K562 (cell line): ENCODE data around the gene NAV2. TPM values are rescaled to one million over a fixed set of nuclear protein-coding genes. Genes with fewer than 3 reads are reported as not detected.

Experiments used
- BACH1 ChIP-seq: fragments of 200-800 bp; sonication (Bioruptor generic); IDR thresholded peaks from 2 replicates; pipeline ENCODE4 v1.6.1; 2016; ENCODE audit warnings: missing genetic modification characterization, missing compliant biosample characterization
- FOXA1 ChIP-seq: fragments of 450-650 bp; IDR thresholded peaks from 2 replicates; pipeline ENCODE4 v1.6.1; 2016; ENCODE audit warnings: mild to moderate bottlenecking, borderline replicate concordance
- FOXJ3 ChIP-seq: sonication (generic); formaldehyde crosslinking; IDR thresholded peaks from 2 replicates; pipeline ENCODE4 v1.4.0; 2020; ENCODE audit warnings: mild to moderate bottlenecking, missing genetic modification reagents
- GABPA ChIP-seq: fragments of 200-800 bp; sonication (Bioruptor generic); conservative IDR thresholded peaks from 2 replicates; pipeline ENCODE4 v1.6.1; 2016; ENCODE audit warnings: low read depth, missing genetic modification characterization, missing compliant biosample characterization
- HDAC1 ChIP-seq, 2 experiments: fragments of 450-650 bp; IDR thresholded peaks; 2 replicates each; pipeline ENCODE4 v1.6.1; 2016 to 2017; ENCODE audit warnings: inconsistent platforms in 1 of 2, mild to moderate bottlenecking in 1 of 2, moderate library complexity in 1 of 2
- HMGN3 ChIP-seq: IDR thresholded peaks from 2 replicates; pipeline ENCODE4 v1.6.1; 2011; ENCODE audit warnings: borderline replicate concordance, low read depth, mild to moderate bottlenecking, mixed read lengths, low read length; ENCODE audit not compliant: insufficient read length; ENCODE audit errors: extremely low read depth
- HNRNPK ChIP-seq: fragments of 200-400 bp; formaldehyde crosslinking; IDR thresholded peaks from one replicate; pipeline ENCODE4 v1.6.1; 2018; ENCODE audit warnings: mild to moderate bottlenecking, low read depth, low read length; ENCODE audit not compliant: poor library complexity, severe bottlenecking
- MAZ ChIP-seq, 2 experiments: fragments of 450-650 bp in 1 of 2; sonication (generic) in 1 of 2; formaldehyde crosslinking; IDR thresholded peaks in 1 of 2; conservative IDR thresholded peaks in 1 of 2; 2 replicates each; pipeline versions ENCODE4 v1.4.0 to v1.5.0; 2020; ENCODE audit warnings: mild to moderate bottlenecking in 1 of 2, missing genetic modification reagents in 1 of 2
- MCM5 ChIP-seq: fragments of 450-650 bp; IDR thresholded peaks from 2 replicates; pipeline ENCODE4 v1.6.1; 2016; ENCODE audit warnings: low read depth
- NR1H2 ChIP-seq: sonication (generic); formaldehyde crosslinking; IDR thresholded peaks from 2 replicates; pipeline ENCODE4 v1.4.0; 2020; ENCODE audit warnings: mild to moderate bottlenecking, missing genetic modification reagents
- NR3C1 ChIP-seq: sonication (generic); formaldehyde crosslinking; IDR thresholded peaks from 2 replicates; pipeline ENCODE4 v1.8.1; 2022; ENCODE audit warnings: missing genetic modification reagents
- PRPF4 ChIP-seq: fragments of 200-400 bp; formaldehyde crosslinking; IDR thresholded peaks from one replicate; pipeline ENCODE4 v1.6.1; 2017; ENCODE audit warnings: low read length, low read depth, mild to moderate bottlenecking; ENCODE audit not compliant: insufficient read depth, poor library complexity, severe bottlenecking
- RAD21 ChIP-seq, 2 experiments: fragments of 250-450 bp in 1 of 2; fragments of 450-650 bp in 1 of 2; sonication (Bioruptor Pico) in 1 of 2; formaldehyde crosslinking in 1 of 2; IDR thresholded peaks in 1 of 2; conservative IDR thresholded peaks in 1 of 2; 2 replicates each; pipeline versions ENCODE4 v1.4.0 to v1.8.0; 2020 to 2022; ENCODE audit warnings: mild to moderate bottlenecking in 2 of 2, moderate library complexity in 1 of 2
- ZNF174 ChIP-seq: fragments of 250-450 bp; sonication (Bioruptor Pico); IDR thresholded peaks from 2 replicates; pipeline ENCODE4 v1.4.0; 2020; ENCODE audit warnings: mild to moderate bottlenecking
- ZNF347 ChIP-seq: fragments of 450-650 bp; formaldehyde crosslinking; IDR thresholded peaks from 2 replicates; pipeline ENCODE4 v1.4.0; 2020; ENCODE audit warnings: low read depth, mild to moderate bottlenecking, moderate library complexity
- ZNF384 ChIP-seq: IDR thresholded peaks from 2 replicates; pipeline ENCODE4 v1.6.1; 2012; ENCODE audit warnings: low read depth, low read length, improper control_type of control experiment
- ZNF436 ChIP-seq: fragments of 250-450, 450-650 bp; sonication (Bioruptor Pico); formaldehyde crosslinking; IDR thresholded peaks from 2 replicates; pipeline ENCODE4 v1.7.0; 2020; ENCODE audit warnings: mild to moderate bottlenecking
- ZNF696 ChIP-seq: fragments of 250-450 bp; sonication (Bioruptor Pico); conservative IDR thresholded peaks from 2 replicates; pipeline ENCODE4 v1.4.0; 2020; ENCODE audit warnings: mild to moderate bottlenecking, moderate library complexity
- ZNF785 ChIP-seq: fragments of 250-450 bp; sonication (Bioruptor Pico); IDR thresholded peaks from 2 replicates; pipeline ENCODE4 v1.4.0; 2020; ENCODE audit warnings: mild to moderate bottlenecking
- ZNF79 ChIP-seq: fragments of 250-450 bp; sonication (Bioruptor Pico); IDR thresholded peaks from 2 replicates; pipeline ENCODE4 v1.4.0; 2020; ENCODE audit warnings: low read depth, mild to moderate bottlenecking, moderate library complexity
- polyA plus RNA-seq, 8 experiments: library from polyadenylated mRNA; depleted of rRNA in 4 of 8; stranded (reverse) in 5 of 8; unstranded in 3 of 8; fragments of >200 nt; fragmentation: Nextera tagmentation in 2 of 8; fragmentation: Illumina TruSeq in 1 of 8; extraction: Ambion mirVana in 2 of 8; extraction: Trizol in 1 of 8; gene quantifications; 2 replicates each; pipeline versions ENCODE4 v1.2.1 to v1.2.3, GENCODE V29; 2011 to 2014; ENCODE audit warnings: inconsistent platforms in 1 of 8, missing spikeins in 1 of 8
- total RNA-seq, 7 experiments: library from RNA; depleted of rRNA in 6 of 7; stranded (reverse); fragments of >200 nt in 6 of 7; fragmentation: Illumina TruSeq in 2 of 7; extraction: Trizol in 2 of 7; gene quantifications; 2 replicates each; pipeline versions ENCODE4 v1.2.1 to v1.2.3, GENCODE V29; 2011 to 2021; ENCODE audit warnings: low replicate concordance in 1 of 7
- TF ChIP-seq, protein P1 (sequence below): sonication (generic); IDR thresholded peaks from 2 replicates; pipeline ENCODE4 v1.6.1; 2016
- TF ChIP-seq, protein P2 (sequence below): IDR thresholded peaks from 2 replicates; pipeline ENCODE4 v1.6.1; 2011; ENCODE audit warnings: borderline replicate concordance, low read depth, mild to moderate bottlenecking, moderate library complexity, low read length; ENCODE audit not compliant: insufficient read depth, poor library complexity, severe bottlenecking
- TF ChIP-seq, protein P3 (sequence below): sonication (generic); formaldehyde crosslinking; IDR thresholded peaks from 2 replicates; pipeline ENCODE4 v1.8.0; 2022; ENCODE audit warnings: mild to moderate bottlenecking, missing genetic modification reagents

The NAV2 gene
- total and polyA plus RNA-seq, 9 of the 15 experiments (the other 6 are each of a cell fraction or from before 2014, with no cell fraction given) = 0.03 to 0.35 (median 0.05) TPM

DNA sequence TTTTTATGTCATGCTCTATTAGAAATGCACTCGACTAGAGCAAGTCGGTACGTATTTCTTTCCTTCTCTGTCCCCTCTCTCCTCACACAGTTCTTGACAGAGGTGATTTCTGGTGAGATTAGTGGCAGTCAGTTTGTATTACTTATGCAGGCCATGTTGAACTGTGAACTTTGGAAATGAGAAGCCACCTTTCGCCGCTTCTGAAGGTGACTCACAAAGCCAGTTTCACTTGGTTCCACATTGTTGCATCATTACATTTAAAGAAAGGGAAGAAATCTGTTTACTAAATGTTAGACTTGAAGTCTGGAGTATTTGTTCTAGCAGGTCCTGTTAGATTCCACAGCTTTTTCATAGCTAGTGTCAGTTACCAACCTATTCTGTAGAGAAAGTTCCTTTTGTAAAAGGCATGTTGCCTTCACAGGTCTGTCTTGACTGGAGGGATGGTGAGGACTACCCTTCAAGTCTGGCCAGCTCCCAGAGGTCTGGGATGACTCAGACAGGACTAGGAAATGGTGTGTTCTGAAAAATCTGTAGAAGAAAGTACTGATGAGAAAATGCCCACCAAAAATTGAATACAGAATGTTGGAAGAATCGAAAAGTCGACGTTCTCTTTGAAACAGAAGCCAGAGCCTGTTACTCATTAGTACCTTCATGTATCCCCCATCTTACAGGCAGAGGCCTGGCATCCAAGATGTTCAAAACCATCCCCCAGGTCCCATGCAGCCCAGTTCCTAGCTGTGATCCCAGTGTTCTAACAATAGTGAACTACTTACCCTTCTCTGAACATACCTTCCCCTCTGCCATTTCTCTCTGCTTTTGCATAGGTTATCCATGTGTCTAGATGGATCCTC lies 266.3 kb downstream of the NAV2 start (continued):
- peak; percentile 54 for TF ChIP-seq GABPA (tag)
- no peak for TF ChIP-seq NR3C1 (CRISPR knock-in tag)
- TF ChIP-seq ZNF174 (CRISPR knock-in tag) = no peak
- no peak for TF ChIP-seq FOXJ3
- TF ChIP-seq ZNF696 (CRISPR knock-in tag) = no peak
- no peak for TF ChIP-seq ZNF384
- TF ChIP-seq, protein P1, sequence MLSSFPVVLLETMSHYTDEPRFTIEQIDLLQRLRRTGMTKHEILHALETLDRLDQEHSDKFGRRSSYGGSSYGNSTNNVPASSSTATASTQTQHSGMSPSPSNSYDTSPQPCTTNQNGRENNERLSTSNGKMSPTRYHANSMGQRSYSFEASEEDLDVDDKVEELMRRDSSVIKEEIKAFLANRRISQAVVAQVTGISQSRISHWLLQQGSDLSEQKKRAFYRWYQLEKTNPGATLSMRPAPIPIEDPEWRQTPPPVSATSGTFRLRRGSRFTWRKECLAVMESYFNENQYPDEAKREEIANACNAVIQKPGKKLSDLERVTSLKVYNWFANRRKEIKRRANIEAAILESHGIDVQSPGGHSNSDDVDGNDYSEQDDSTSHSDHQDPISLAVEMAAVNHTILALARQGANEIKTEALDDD = peak; percentile 69
- TF ChIP-seq FOXA1 = no peak
- TF ChIP-seq PRPF4 = no peak
- no peak for TF ChIP-seq HDAC1 (IDR thresholded peaks at IDR 0.05)
- TF ChIP-seq ZNF436 (CRISPR knock-in tag) = no peak
- peak in 1 of 2 experiments; percentile 28; a peak in 1 of 4 replicates for TF ChIP-seq MAZ (CRISPR knock-in tag; conservative IDR thresholded peaks at IDR 0.05 in 1 of 2, IDR thresholded peaks at IDR 0.05 in 1 of 2)
- peak; percentile 85 for TF ChIP-seq ZNF79 (CRISPR knock-in tag)
- TF ChIP-seq ZNF785 (CRISPR knock-in tag) = no peak
- no peak for TF ChIP-seq ZNF347
- TF ChIP-seq HMGN3 = no peak
- TF ChIP-seq, protein P2, sequence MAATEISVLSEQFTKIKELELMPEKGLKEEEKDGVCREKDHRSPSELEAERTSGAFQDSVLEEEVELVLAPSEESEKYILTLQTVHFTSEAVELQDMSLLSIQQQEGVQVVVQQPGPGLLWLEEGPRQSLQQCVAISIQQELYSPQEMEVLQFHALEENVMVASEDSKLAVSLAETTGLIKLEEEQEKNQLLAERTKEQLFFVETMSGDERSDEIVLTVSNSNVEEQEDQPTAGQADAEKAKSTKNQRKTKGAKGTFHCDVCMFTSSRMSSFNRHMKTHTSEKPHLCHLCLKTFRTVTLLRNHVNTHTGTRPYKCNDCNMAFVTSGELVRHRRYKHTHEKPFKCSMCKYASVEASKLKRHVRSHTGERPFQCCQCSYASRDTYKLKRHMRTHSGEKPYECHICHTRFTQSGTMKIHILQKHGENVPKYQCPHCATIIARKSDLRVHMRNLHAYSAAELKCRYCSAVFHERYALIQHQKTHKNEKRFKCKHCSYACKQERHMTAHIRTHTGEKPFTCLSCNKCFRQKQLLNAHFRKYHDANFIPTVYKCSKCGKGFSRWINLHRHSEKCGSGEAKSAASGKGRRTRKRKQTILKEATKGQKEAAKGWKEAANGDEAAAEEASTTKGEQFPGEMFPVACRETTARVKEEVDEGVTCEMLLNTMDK = no peak
- TF ChIP-seq BACH1 (tag) = peak; percentile 93
- no peak for TF ChIP-seq MCM5
- no peak for TF ChIP-seq NR1H2 (CRISPR knock-in tag)
- peak in 1 of 2 experiments; percentile 36; a peak in 2 of 4 replicates for TF ChIP-seq RAD21 (CRISPR knock-in tag; conservative IDR thresholded peaks at IDR 0.05 in 1 of 2, IDR thresholded peaks at IDR 0.05 in 1 of 2)
- TF ChIP-seq, protein P3, sequence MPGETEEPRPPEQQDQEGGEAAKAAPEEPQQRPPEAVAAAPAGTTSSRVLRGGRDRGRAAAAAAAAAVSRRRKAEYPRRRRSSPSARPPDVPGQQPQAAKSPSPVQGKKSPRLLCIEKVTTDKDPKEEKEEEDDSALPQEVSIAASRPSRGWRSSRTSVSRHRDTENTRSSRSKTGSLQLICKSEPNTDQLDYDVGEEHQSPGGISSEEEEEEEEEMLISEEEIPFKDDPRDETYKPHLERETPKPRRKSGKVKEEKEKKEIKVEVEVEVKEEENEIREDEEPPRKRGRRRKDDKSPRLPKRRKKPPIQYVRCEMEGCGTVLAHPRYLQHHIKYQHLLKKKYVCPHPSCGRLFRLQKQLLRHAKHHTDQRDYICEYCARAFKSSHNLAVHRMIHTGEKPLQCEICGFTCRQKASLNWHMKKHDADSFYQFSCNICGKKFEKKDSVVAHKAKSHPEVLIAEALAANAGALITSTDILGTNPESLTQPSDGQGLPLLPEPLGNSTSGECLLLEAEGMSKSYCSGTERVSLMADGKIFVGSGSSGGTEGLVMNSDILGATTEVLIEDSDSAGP (CRISPR knock-in tag) = no peak
- no peak for TF ChIP-seq HNRNPK
